MM.1S (cell line): Measurements from ENCODE around the gene PLEKHM3.

Experiments used
- DNase-seq: peaks from one replicate; pipeline ENCODE4 v3.0.0-alpha.2; 2015
- H2AFZ ChIP-seq: fragments of 300-600 bp; sonication (generic); 2 replicates; pipeline ENCODE4 v1.6.0; 2016; ENCODE audit warnings: antibody characterized with exemption, low read length
- H3F3A ChIP-seq: fragments of 300-600 bp; sonication (generic); 2 replicates; pipeline ENCODE4 v1.6.1; 2016; ENCODE audit warnings: mild to moderate bottlenecking, antibody characterized with exemption, low read length, moderate library complexity, mixed read lengths; ENCODE audit not compliant: insufficient read depth
- H3K27ac ChIP-seq: fragments of 300-600 bp; sonication (generic); 2 replicates; pipeline ENCODE4 v1.5.1; 2016; ENCODE audit warnings: mild to moderate bottlenecking, low read length
- H3K27me3 ChIP-seq: fragments of 300-600 bp; sonication (generic); replicated peaks from 2 replicates; pipeline ENCODE4 v1.6.0; 2016; ENCODE audit warnings: low read length; ENCODE audit not compliant: insufficient read depth
- H3K36me3 ChIP-seq: fragments of 300-600 bp; sonication (generic); replicated peaks from 2 replicates; pipeline ENCODE4 v1.6.1; 2016; ENCODE audit warnings: mild to moderate bottlenecking, low read length, mixed read lengths; ENCODE audit not compliant: insufficient read depth
- H3K4me1 ChIP-seq: fragments of 300-600 bp; sonication (generic); 2 replicates; pipeline ENCODE4 v1.6.1; 2016; ENCODE audit warnings: low read length, mixed read lengths
- H3K4me2 ChIP-seq: fragments of 300-600 bp; sonication (generic); 2 replicates; pipeline ENCODE4 v1.6.0; 2016; ENCODE audit warnings: low read depth, low read length
- H3K4me3 ChIP-seq: fragments of 300-600 bp; sonication (generic); 2 replicates; pipeline ENCODE4 v1.5.1; 2016; ENCODE audit warnings: low read length, mixed read lengths
- H3K79me2 ChIP-seq: fragments of 300-600 bp; sonication (generic); 2 replicates; pipeline ENCODE4 v1.6.1; 2016; ENCODE audit warnings: mixed run types, low read length, mixed read lengths
- H3K9ac ChIP-seq: fragments of 300-600 bp; sonication (generic); 2 replicates; pipeline ENCODE4 v1.6.1; 2016; ENCODE audit warnings: low read length, mixed read lengths
- H3K9me2 ChIP-seq: fragments of 300-600 bp; sonication (generic); replicated peaks from 2 replicates; pipeline ENCODE4 v1.6.1; 2016; ENCODE audit warnings: mild to moderate bottlenecking, low read length, mixed read lengths; ENCODE audit not compliant: insufficient read depth
- H3K9me3 ChIP-seq: fragments of 300-600 bp; sonication (generic); replicated peaks from 2 replicates; pipeline ENCODE4 v1.6.1; 2016; ENCODE audit warnings: mild to moderate bottlenecking, low read length, mixed read lengths; ENCODE audit not compliant: insufficient read depth
- H4K20me1 ChIP-seq: fragments of 300-600 bp; sonication (generic); 2 replicates; pipeline ENCODE4 v1.6.1; 2016; ENCODE audit warnings: mild to moderate bottlenecking, low read length, moderate library complexity, mixed read lengths; ENCODE audit not compliant: insufficient read depth
- CTCF ChIP-seq: fragments of 300-600 bp; sonication (generic); IDR thresholded peaks from 2 replicates; pipeline ENCODE4 v1.5.1; 2016; ENCODE audit warnings: antibody characterized with exemption, low read length, mixed read lengths
- EZH2 ChIP-seq: fragments of 300-600 bp; sonication (generic); optimal IDR thresholded peaks from 2 replicates; pipeline ENCODE3; 2017; ENCODE audit warnings: low read depth, mild to moderate bottlenecking, antibody characterized with exemption, low read length, mixed read lengths
- EZH2phosphoT487 ChIP-seq: fragments of 300-600 bp; sonication (generic); IDR thresholded peaks from 2 replicates; pipeline ENCODE4 v1.6.1; 2018; ENCODE audit warnings: antibody characterized with exemption, low read length

The PLEKHM3 gene

GRCh38 chr2:207847098-207847806, 178.1 kb downstream of the PLEKHM3 start:
- no peaks in the 10 kb centered on the region for H3K36me3 ChIP-seq
- H3K9ac ChIP-seq = no peak overlapping the region
- H3K4me1 ChIP-seq = no peaks in the 10 kb centered on the region
- H2AFZ ChIP-seq = no peak overlapping the region
- H3K9me2 ChIP-seq = no peaks in the 10 kb centered on the region
- H3K79me2 ChIP-seq = no peaks in the 10 kb centered on the region
- H3F3A ChIP-seq = no peaks in the 10 kb centered on the region
- H3K4me2 ChIP-seq = no peak overlapping the region
- no peak overlapping the region for H3K27ac ChIP-seq
- no peak for TF ChIP-seq EZH2phosphoT487
- TF ChIP-seq EZH2 = no peak
- no peaks in the 10 kb centered on the region for H4K20me1 ChIP-seq
- H3K9me3 ChIP-seq = no peaks in the 10 kb centered on the region
- DNase-seq = no peak
- no peak overlapping the region for H3K4me3 ChIP-seq
- no peaks in the 10 kb centered on the region for H3K27me3 ChIP-seq

DNA sequence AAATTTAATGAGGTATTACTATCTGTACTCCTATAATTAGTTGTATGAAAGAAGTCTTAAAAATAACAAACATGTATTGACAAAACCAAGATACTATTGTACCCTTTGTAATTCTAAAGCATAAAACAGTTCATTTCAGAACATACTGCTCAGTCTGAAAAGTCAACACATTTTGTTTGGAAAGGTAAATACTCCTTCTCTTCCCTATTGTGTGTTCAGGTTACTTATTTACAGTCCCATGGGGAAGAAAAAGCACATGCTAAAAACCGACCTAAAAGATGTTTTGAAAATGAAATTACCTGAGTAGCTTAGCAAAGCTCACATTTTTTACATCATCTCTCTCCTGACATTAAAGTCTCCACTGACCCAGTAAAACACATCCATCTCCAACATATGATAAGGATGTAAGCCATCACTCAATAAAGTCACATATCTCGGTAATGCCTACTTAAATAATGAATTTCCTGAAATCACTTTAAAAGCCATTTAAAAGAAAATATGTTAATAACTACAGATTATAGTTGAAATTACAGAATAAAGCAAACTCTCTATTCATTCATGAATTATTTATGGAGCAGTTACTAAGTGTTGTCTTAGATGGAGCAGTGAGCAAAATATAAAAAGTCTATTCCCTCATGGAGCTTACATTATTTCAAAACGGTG, 180.0 kb downstream of the PLEKHM3 start:
- TF ChIP-seq EZH2phosphoT487 = no peak
- TF ChIP-seq EZH2 = no peak
- TF ChIP-seq CTCF = no peak
- H3K4me3 ChIP-seq = no peak overlapping the region
- no peak overlapping the region for H3K27ac ChIP-seq
- no peaks in the 10 kb centered on the region for H3K79me2 ChIP-seq
- H2AFZ ChIP-seq = no peak overlapping the region
- H4K20me1 ChIP-seq = no peaks in the 10 kb centered on the region
- no peak overlapping the region for H3K9ac ChIP-seq
- H3F3A ChIP-seq = no peaks in the 10 kb centered on the region
- no peak for DNase-seq
- H3K27me3 ChIP-seq = no peaks in the 10 kb centered on the region
- no peaks in the 10 kb centered on the region for H3K9me2 ChIP-seq
- no peaks in the 10 kb centered on the region for H3K9me3 ChIP-seq
- H3K36me3 ChIP-seq = no peaks in the 10 kb centered on the region
- no peak overlapping the region for H3K4me2 ChIP-seq
- no peaks in the 10 kb centered on the region for H3K4me1 ChIP-seq

GRCh38 chr2:207844648-207845047, 180.7 kb downstream of the PLEKHM3 start:
- Histone ChIP-seq H3K9ac (no peak overlapping the region), H3F3A (no peaks in the 10 kb centered on the region), H3K4me2 (no peak overlapping the region), H2AFZ (no peak overlapping the region), H3K79me2 (no peaks in the 10 kb centered on the region), H3K9me3 (no peaks in the 10 kb centered on the region), H3K4me3 (no peak overlapping the region), H3K27ac (no peak overlapping the region), H3K9me2 (no peaks in the 10 kb centered on the region), H3K27me3 (no peaks in the 10 kb centered on the region), H3K4me1 (no peaks in the 10 kb centered on the region), H3K36me3 (no peaks in the 10 kb centered on the region), H4K20me1 (no peaks in the 10 kb centered on the region)
- TF ChIP-seq EZH2phosphoT487 (no peak), EZH2 (no peak), CTCF (no peak)
- DNase-seq = no peak

DNA sequence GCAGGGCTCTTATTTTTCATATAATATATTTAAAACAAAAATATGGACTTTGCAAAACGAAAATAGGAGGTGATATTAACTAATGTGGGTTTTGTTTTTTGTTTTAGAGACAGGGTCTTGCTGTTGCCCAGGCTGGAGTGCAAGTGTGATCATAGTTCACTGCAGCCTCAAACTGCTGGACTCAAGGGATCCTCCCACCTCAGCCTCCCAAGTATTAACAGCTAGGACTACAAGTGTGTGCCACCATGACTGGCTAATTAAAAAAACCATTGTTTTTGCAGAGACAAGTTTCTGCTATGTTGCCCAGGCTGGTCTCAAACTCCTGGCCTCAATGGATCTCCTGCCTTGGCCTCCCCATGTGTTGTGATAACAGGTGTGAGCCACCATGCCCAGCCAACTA, 185.2 kb downstream of the PLEKHM3 start:
- Histone ChIP-seq H3K9me2 (no peaks in the 10 kb centered on the region), H3K4me3 (no peak overlapping the region), H3K79me2 (no peaks in the 10 kb centered on the region), H3K36me3 (no peaks in the 10 kb centered on the region), H3K9me3 (no peaks in the 10 kb centered on the region), H3K4me1 (no peaks in the 10 kb centered on the region), H3K27ac (no peak overlapping the region), H3F3A (no peaks in the 10 kb centered on the region), H3K9ac (no peak overlapping the region), H3K27me3 (no peaks in the 10 kb centered on the region), H3K4me2 (no peak overlapping the region), H4K20me1 (no peaks in the 10 kb centered on the region), H2AFZ (no peak overlapping the region)
- TF ChIP-seq CTCF (no peak), EZH2 (no peak), EZH2phosphoT487 (no peak)
- DNase-seq = no peak
